ENCODE results near the gene SECTM1. TPM values are rescaled to one million over a fixed set of nuclear protein-coding genes. Genes with fewer than 3 reads are reported as not detected.

SECTM1 gene
- total RNA-seq, 1 donor from 2014 or later = 11.7 TPM

DNA sequence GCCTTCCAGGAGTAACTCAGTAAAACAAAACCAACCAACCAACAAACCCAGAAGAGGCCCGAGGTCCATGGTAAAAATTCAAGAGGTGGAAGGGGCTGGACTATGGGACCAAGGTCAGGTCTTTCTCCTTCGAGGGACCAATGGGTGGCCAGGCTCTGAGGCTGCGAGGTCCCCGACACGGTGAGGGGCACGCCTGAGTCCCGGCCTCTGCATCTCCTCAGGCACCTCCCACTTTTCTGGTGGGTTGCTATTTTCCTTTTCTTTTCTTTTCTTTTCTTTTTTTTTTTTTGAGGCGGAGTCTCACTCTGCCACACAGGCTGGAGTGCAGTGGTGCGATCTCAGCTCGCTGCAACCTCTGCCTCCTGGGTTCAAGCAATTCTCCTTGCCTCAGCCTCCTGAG, 34.1 kb downstream of the SECTM1 start:
- no peak for DNase-seq

DNA sequence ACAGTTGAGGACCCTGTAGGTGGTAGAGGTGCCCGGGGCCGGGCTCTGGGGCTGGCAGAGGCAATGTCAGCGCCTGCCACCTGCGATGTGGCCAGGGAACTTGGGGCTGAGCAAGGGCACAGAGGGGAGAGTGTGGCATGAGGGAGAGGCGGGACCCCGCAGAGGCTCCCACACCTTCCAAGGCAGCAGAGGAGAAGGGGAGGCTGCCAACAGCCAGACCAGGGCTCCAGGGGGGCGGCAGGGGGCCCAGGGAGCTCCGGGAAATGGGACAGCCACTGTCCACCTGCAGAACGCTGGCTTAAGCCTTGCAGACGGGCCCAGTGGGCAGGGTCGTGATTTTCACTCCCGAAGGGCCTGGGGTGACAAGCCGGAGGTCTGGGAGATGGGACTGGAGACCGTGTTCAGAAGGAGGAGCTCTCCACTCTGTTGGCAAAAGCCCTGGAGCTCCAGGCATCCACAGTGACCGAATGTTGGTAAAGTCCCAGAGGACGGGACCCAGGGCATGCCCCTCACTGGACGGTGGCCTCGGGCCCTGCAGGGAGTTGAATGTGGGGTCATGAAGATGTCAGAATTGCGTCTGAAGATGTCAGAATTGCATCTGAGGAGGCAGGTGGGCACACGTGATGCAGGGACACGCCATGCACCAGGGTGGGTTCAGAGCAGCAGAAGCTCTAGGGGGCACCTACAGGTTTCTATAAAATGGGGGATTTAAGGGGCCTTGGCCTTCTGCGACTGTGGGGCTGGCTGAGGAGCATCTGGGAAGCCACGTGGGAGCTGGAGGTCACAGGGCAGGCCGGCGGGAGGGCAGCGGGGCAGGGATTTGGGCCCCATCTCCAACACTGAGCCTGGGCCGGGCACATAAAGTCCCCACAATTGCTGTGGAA, 34.8 kb downstream of the SECTM1 start:
- no peak for DNase-seq

DNA sequence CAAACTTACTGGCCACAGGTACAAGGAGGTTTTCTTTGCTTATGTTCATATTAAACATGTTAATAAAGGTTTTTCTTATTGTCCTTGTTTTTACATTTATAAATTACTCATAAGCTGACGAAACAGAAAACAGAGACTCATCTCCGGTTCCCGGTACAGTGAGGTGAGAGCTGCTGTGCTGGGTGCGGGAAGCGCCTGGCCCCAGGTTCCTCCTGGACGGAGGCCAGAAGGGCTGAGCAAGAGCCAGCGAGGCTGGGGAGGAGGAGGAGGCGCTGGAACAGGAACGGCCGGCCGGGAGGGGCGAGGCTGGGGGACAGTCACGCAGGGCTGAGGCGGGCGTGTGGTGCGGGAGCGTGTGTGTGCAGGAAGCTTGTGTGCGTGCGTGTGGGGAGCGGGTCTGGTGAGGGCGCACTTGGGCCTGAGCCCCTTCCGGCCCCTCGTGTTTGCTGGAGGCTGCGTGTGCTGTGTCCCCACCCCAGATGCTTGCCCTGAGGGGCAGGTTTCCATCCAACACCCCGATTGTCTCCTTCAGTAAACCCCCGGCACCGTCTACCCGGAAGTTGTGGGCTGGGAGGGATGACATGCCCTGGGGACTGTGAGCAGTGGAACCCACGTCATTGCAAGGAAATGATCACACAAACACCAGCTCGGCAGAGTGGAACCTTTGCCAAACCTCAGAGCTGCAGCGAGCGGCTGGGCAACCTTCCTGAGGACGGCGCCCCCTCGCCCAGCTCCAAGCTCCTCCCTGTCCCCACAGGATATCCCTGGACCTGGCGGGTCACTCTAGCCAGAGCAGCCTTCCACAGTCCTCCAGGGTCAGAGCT, 35.6 kb downstream of the SECTM1 start:
- DNase-seq = peak; percentile 77

DNA sequence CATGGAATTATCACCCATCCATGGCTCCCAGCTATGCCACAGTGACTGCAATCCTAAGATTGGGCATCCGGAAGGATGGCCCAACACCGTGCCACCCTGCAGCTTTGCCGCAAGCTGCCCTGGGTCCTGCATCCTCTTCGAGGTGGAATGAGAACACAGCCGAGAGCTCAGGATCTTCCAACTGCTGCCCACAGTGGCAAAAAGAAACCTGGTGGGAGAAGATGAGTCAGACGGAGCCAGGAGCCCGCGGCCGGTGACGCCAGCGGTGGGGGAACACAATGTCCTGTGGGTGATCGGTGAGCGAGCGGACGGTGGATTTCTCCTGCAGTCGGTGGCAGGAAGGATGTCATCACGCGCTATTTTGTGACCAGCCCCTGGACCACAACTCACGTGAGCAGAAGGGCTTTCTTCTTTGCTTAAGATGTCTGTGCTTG, 36.3 kb downstream of the SECTM1 start:
- no peak for DNase-seq

DNA sequence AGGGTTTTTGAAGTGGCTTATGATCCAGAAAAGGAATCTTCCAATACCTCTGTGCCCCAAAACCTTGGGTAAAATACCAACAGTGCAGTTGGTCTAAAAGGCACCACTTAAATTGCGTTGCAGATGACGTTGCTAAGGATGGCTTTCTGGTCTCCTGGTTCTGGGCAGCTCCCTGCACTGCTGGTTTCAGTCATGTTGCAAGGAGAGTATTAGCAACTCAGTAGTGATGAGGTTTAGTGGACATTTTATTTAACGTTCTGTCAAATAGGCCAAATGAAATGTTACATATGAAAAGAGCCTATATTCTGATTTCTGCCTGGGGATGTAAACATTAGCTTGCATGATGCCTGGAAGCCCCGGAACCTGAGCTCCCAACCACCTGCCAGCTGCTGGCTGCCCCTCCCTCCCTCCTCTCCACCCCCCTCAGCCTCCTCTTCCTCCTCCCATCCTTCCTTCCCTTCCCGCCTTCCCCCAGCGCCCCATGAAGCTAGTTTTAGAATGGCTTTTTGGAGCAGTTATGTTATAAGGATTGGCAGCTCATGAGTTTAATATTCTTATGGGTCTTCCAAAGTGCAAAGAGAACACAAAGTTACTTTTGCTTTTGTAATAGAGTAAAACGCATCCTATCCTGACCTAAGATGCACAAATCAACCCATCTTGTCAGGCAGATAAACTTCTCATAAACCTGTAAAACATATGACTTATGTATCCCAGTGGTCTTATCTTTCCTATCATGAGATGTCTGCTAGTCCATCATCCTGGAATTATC, 36.9 kb downstream of the SECTM1 start:
- no peak for DNase-seq

DNA sequence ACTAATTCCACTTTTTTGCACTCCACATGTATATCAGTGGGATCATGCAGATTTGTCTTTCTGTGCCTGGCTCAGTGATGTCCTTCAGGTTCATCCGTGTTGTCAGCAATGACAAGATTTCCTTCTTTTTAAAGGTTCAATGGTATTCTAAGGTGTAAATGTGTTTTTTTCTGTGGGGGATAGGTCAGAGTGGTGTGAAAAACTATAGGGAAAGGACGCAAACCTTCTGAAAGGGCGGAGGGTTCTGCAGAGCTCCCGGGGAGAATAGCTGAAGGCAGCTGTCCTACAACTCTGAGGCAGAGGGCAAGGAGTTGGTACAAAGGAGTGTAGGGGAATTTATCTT, 38.1 kb downstream of the SECTM1 start:
- DNase-seq = no peak

DNA sequence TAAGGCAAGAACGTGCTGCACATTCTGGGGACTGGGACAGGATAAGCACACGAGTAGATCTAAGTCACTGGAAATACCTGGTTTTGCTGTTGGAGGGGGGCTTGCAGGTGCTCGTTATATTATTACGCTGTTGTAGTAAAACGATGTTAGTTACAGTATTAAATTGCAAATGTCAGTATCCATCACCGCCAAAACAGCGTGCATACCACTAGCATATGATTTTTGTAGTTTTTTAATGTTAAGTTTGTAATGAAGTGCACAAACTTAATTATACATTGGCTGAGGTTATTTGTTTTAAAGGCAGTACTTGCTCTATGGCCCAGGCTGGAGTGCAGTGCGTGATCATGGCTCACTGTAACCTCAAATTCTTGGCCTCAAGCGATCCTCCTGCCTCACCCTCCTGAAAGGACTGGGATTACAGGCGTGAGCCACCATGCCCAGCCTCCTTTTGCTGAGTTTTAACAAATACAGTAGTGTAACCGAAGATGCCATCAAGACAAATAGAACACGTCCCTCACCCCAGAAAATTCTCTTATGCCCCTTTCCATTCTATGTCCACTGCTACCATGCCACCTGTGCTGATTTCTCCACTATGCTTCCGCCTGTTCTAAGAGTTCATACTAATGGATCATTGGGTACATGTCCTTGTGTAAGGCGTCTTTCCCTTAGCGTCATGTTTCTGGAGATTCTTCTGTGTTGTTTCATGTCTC, 39.3 kb downstream of the SECTM1 start:
- DNase-seq = no peak

DNA sequence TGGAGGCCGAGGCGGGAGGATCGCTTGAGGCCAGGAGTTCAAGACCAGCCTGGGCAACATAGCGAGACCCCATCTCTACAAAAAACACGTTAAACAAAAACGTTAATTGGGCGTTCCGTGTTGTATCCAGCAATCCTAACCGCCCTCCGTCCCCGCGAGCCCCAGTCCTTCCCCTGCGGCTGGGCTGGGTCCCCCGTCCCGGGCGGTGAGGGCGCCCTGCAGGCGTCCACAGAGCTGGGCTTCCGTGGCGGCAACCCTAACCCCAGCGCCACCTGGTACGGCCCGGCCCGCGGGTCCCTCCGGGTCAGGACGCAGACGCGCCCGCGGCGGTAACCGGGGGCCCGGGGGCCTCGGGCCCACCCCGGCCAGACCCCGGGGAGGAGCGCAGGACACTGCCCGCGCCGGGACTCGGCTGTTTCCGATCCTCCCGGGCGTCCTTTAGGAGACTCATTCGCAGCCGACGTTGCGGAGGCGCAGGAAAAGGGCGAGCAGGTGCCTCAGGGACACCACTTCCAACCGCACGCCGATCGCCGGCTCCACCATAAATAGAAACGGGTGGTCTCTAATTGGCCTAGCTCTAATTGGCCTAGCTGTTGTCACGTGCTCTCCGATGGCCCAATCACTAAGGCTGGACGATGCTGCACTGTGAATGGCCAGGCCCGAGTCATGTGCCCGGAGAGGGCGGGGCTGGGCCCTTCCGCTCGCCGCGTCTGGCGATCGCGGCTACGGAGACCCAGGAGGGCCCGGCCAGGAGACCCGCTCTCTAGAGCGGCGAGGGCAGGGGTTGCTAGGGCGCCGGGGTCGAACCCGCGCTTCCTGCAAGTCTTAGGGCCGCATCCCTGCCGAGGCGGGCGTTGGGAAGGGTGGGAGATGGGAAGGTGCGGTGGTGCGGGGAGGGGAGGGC, 41.1 kb downstream of the SECTM1 start:
- peak; percentile 99 for DNase-seq

DNA sequence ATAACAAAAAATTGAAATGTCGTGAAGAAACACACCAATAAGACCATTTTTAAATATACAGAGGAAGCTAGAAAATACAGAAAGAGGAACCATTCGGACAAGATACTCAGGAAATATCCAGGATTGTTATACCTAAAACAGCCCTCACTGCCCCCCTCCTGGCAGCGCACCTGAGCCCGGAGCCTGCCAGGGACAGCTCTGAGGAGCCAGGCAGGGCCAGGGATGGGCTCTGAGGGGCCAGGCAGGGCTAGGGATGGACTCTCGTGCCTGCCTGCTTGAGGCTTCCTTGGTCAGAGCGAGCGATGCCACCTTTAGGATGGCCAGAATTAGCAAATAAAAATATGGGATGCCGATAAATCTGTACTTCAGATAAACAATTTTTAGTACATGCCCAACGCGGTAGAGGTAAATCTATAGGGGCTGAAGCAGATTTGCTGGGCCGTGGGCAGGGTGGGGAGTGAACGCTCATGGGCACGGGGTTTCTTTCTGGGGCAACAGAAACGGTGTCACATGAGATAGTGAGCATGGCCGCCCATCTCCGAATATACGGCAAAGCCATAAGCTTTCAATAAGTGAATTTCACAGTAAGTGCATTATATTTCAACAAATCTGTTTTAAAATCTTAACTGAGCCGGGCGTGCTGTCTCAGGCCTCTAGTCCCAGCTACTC, 41.9 kb downstream of the SECTM1 start:
- DNase-seq = no peak

DNA sequence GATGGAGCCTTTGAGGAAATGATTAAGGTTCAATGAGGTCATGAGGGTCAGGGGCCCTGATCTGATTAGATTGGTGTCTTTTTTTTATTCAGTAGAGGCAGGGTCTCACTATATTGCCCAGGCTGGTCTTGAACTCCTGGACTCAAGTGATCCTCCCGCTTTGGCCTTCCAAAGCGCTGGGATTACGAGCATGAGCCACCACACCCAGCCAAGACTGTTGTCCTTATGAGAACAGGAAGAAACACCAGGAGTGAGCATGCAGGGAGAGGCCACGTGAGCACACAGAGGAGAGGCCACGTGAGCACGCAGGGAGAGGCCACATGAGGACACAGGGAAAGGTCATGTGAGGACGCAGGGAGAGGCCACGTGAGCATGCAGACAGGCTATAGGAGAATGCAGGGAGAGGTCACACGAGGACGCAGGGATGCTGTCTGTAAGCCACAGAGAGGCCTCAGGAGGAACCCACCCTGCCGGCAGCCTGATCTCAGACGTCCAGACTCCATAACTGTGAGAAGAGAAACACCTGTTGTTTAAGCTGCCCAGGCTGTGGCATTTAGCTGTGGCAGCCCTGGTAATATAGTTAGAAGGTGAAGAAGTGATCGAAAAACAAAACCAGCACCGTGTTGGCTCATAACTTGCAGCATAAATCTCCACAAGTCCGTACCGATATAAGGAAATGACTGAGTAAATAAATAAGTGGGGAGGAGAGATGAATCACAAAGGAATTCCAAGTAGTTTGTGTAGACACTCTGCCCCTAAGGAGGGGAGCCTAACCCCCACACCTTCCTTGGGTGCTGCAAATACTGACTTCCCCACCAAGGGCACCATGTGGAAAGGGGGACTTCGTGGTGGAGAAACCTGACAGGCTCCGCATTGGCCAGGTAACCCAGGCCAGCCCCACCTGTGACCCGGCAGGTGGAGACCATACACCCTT, 45.4 kb downstream of the SECTM1 start:
- no peak for DNase-seq

DNA sequence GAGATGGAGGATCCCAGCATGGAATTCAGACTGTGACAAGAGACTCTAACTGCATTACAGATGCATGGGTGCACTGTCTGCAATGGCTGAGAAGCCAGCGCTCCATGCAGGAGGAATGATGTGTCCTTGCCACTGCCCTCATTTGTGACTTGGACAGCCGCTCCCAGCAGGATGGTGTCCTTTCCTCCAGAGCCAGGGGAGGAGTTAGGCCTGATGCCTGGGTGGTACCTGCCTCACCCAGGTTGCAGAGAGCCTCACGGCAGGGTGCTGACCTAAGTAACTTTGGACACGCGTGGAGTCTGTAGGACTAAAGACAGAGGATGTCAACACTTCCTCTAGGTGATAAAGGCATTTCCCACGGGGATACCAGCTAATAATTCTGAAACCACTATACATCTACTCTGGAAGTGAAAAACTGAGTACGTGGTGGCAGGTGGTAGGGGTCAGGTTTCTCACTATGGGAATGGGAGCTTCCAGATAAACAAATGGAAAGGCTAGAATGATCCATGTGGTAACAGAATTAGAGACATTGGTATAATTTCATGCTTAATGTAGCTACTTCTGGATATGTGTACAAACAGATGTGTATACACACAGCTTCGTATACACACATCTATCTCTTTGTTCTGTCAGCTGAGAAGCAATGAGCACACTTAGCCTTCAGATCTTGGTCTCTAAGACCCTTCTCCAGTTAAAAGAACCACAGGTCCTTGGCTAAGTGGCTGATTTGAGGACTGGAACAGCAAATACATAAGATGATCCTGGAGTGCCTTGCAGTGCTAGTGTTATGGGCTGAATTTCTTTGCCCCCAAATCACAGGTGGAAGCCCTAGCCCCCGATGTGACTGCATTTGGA, 46.3 kb downstream of the SECTM1 start:
- DNase-seq = no peak

DNA sequence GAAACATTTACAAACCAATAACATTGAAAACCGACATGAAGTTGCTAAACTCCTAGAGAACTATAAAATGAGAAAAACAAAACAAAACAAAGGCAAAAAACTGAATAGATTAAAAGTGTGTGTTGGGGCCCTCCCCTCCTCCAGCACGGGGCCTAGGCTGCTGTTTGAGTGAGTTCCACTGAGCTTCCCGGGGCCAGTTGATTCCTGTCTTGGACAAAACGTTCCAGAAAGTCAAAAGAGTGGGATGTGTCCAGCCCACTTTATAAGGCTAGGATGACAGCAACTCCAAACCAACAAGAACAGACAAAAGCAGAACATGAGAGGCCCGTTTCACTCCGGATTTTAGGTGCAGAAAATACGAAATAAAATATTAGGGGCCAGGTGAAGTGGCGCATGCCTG, 48.4 kb downstream of the SECTM1 start:
- DNase-seq = no peak

DNA sequence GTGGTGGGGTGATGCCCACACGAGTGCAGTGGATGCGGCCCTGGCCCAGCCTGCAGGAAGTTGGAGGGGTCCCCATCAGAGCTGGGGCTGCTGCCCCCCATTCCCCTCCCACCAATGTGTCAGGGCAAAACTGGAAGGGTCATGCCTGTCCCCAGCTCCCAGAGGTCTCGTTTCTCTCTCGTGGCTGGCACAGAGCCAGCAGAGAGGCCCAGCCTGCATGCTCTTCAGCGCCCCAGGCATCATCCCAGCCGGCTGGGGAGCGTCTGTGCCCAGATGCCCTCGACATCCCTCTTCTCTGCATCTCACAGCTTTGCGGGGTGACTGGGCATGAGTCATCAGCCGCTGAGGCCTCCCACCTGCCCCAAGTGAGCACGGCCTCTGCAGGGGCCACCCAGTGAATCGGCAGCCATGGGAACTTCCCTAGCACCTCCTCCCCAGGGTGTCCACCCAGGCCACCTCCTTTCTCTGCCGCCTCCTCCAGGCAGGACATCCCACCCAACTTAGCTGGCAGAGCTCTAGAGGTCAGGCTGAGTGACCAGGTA, 50.3 kb downstream of the SECTM1 start:
- no peak for DNase-seq

DNA sequence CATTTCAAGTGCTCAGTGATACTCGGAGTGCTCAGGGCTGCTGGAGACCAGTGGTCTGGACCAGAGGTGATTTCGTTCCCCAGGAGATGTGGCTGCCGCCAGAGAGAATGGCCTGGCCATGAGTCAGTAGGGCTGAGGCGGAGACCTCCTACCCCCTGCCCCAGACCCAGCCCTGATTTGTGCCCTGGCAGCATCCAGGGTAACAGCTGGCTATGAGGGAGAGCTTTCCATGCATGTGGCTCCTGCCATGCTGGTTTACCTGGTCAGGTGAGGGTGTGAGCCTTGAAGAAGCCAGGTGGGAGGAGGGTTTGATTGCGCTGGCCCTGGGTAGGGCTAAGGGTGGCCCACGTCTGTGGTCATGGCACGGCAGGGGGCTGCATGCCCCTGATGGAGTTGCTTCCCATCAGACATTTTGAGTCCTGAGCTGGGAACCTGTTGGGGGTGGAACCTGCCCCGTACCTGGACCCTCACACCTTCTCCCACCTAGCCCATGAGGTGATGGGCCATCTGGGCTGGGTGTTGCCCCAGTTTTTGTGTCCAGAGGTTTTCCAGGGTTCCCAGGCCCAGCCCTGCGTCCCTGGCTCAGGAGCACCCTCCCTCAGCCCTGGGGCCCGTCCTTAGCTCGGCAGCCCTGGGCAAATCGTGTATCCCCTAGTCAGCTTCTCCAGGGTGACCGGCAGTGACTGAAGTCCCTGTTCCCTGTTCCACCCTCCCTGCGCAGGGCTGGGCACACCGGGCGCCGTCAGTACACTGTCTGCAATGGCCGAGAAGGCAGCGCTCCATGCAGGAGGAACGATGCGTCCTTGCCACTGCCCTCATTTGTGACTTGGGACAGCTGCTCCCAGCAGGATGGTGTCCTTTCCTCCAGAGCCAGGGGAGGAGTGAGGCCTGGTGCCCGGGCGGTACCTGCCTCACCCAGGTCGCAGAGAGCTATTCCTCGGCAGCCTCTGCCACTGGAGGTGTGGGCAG, 51.0 kb downstream of the SECTM1 start:
- no peak for DNase-seq

DNA sequence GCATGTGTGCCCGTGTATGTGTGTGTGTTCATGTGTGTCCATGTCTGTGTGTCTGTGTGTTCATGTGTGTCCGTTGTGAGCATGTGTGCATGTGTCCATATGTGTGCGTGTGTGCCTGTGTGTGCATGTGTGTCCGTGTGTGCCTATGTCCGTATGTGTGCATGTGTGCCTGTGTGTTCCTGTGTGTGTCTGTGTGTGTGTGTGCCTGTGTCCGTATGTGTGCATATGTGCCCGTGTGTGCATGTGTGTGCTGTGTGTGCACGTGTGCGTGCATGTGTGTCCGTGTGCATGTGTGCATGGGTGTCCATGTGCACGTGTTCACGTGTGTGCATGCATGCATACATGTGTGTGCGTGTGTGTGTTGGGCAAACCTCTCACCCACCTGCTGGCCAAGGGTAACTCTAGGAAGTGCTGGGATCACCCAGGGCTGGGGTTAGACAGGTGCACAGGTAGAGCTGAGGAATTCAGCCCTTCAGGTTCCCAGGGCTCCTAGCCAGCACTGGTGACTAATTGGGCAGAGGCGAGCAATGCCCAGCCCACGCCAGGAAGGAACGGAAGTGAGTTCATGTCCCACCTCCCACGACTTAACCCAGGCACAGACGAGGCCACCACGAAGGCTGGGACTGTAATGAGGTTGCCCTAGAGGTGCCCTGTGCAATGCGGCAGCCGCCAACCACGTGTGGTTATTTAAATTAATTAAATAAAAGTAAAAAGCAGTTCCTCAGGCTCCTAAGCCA, 51.9 kb downstream of the SECTM1 start:
- no peak for DNase-seq

DNA sequence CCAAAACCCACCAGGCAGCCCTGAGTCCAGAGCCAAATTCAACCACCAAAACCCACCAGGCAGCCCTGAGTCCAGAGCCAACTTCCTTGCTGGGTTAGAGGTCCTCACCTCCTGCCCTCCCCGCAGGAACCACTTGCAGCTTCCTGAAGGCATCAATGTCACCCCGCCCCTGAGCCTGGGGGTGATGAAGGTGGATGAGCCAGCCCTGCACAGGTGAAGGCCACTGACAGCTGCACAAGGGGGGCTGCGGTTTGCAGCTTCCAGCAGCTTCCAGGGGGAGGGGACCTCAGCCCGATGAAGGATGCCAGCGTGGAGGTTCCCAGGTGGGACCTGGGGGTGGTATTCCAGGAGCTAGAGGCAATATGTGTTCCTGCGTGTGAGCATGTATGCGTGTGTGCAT, 52.5 kb downstream of the SECTM1 start:
- no peak for DNase-seq

Data from skin of body (tissue), 2 donors.